H1 (cell line): ENCODE results near the gene TBC1D25. TPM values are rescaled to one million over a fixed set of nuclear protein-coding genes. Genes with fewer than 3 reads are reported as not detected.

Experiments
- polyA plus RNA-seq, 7 experiments: library from polyadenylated mRNA; depleted of rRNA in 3 of 7; stranded (reverse) in 5 of 7; unstranded in 2 of 7; fragments of >200 nt in 5 of 7; fragments of 200-250 nt in 2 of 7; gene quantifications; 1 replicate in 5 of 7; 2 replicates in 1 of 7; 4 replicates in 1 of 7; pipeline versions ENCODE4 v1.2.1 to v1.2.3, GENCODE V29; 2011 to 2013; ENCODE audit warnings: missing spikeins in 2 of 7, mixed read lengths in 2 of 7
- small RNA-seq: library from polyadenylated mRNA; stranded (forward); fragments of <200 nt; extraction: miRNeasy Mini kit (QIAGEN cat#:217004); gene quantifications from one replicate; pipeline ENCODE3, GENCODE V24; 2013; ENCODE audit not compliant: insufficient read depth
- total RNA-seq: library from RNA; stranded (reverse); fragmentation: NEBNext Ultra II Directional; extraction: Animal tissue kit (Norgen Biotek cat#: 25700); gene quantifications from 2 replicates; pipeline ENCODE4 v1.2.1, GENCODE V29; 2021

Gene TBC1D25
- total and polyA plus RNA-seq, 2 of the 8 experiments (the other 6 are each of a cell fraction or from before 2014, with no cell fraction given) = 6.5 to 6.8 TPM

Small RNA genes within 50 kb of the gene (small RNA-seq; reads per million reads assigned to genes)
- gene MRPL32P1 = not detected

Other genes with a start within 250 kb of the TBC1D25 start
- gene SSX3, start 183.0 kb upstream of the TBC1D25 start, total RNA-seq = not detected in 2 replicates
- not detected in 2 replicates for gene SSX3, start 183.0 kb upstream of the TBC1D25 start, polyA plus RNA-seq (2011; rRNA removed)
- gene SSX4, start 156.2 kb upstream of the TBC1D25 start, total RNA-seq = 0.32 TPM in 1 of 2 replicates, not detected in the other
- 0.14 and 0.26 TPM in 2 replicates for gene SSX4, start 156.2 kb upstream of the TBC1D25 start, polyA plus RNA-seq (2011; rRNA removed)
- 0.32 TPM in 1 of 2 replicates, not detected in the other for gene SSX4B, start 127.8 kb upstream of the TBC1D25 start, total RNA-seq
- 0.14 and 0.26 TPM in 2 replicates for gene SSX4B, start 127.8 kb upstream of the TBC1D25 start, polyA plus RNA-seq (2011; rRNA removed)
- gene SLC38A5, start 69.5 kb upstream of the TBC1D25 start, total RNA-seq = 70.9 and 73.8 TPM in 2 replicates
- 106 and 135 TPM in 2 replicates for gene SLC38A5, start 69.5 kb upstream of the TBC1D25 start, polyA plus RNA-seq (2011; rRNA removed)
- gene FTSJ1, start 63.5 kb upstream of the TBC1D25 start, total RNA-seq = 55.4 and 62.4 TPM in 2 replicates
- 80.4 and 104 TPM in 2 replicates for gene FTSJ1, start 63.5 kb upstream of the TBC1D25 start, polyA plus RNA-seq (2011; rRNA removed)
- 14.0 and 14.6 TPM in 2 replicates for gene PORCN, start 30.7 kb upstream of the TBC1D25 start, total RNA-seq
- gene PORCN, start 30.7 kb upstream of the TBC1D25 start, polyA plus RNA-seq (2011; rRNA removed) = 34.1 and 47.0 TPM in 2 replicates
- gene EBP, start 17.9 kb upstream of the TBC1D25 start, total RNA-seq = 143 and 145 TPM in 2 replicates
- gene EBP, start 17.9 kb upstream of the TBC1D25 start, polyA plus RNA-seq (2011; rRNA removed) = 286 and 288 TPM in 2 replicates
- 159 and 164 TPM in 2 replicates for gene RBM3, start 34.8 kb downstream of the TBC1D25 start, total RNA-seq
- 73.2 and 99.6 TPM in 2 replicates for gene RBM3, start 34.8 kb downstream of the TBC1D25 start, polyA plus RNA-seq (2011; rRNA removed)
- gene WDR13, start 57.8 kb downstream of the TBC1D25 start, total RNA-seq = 19.4 and 19.7 TPM in 2 replicates
- gene WDR13, start 57.8 kb downstream of the TBC1D25 start, polyA plus RNA-seq (2011; rRNA removed) = 46.3 and 120 TPM in 2 replicates
- gene WAS, start 144.1 kb downstream of the TBC1D25 start, total RNA-seq = 0.63 and 0.80 TPM in 2 replicates
- gene WAS, start 144.1 kb downstream of the TBC1D25 start, polyA plus RNA-seq (2011; rRNA removed) = 0.65 and 0.74 TPM in 2 replicates
- 14.1 and 14.8 TPM in 2 replicates for gene SUV39H1, start 157.0 kb downstream of the TBC1D25 start, total RNA-seq
- gene SUV39H1, start 157.0 kb downstream of the TBC1D25 start, polyA plus RNA-seq (2011; rRNA removed) = 27.8 and 38.4 TPM in 2 replicates
- gene GLOD5, start 222.0 kb downstream of the TBC1D25 start, total RNA-seq = not detected in 2 replicates
- gene GLOD5, start 222.0 kb downstream of the TBC1D25 start, polyA plus RNA-seq (2011; rRNA removed) = 0.18 and 0.35 TPM in 2 replicates
- not detected in 2 replicates for gene GATA1, start 246.9 kb downstream of the TBC1D25 start, total RNA-seq
- gene GATA1, start 246.9 kb downstream of the TBC1D25 start, polyA plus RNA-seq (2011; rRNA removed) = 0.05 TPM in 2 replicates